ENCODE data around the gene SAA1. TPM values are rescaled to one million over a fixed set of nuclear protein-coding genes. Genes with fewer than 3 reads are reported as not detected.

Gene SAA1
- total and polyA plus RNA-seq, 10 of the 15 experiments (the other 5 are each of a cell fraction or from before 2014, with no cell fraction given), result 0.36 to 6.9 TPM; not detected in 8

GRCh38 chr11:18248561-18248960 lies 17.5 kb upstream of the SAA1 start, which contains the start of gene SAA2 (continued):
- TF ChIP-seq CTCF (IDR thresholded peaks at IDR 0.05 in 2 of 3, conservative IDR thresholded peaks at IDR 0.05 in 1 of 3; ENCODE audit: control insufficient read depth in 2 of 3, extremely low read depth in 1 of 3, insufficient read depth in 1 of 3, low read depth in 3 of 3, low read length in 3 of 3), result no peak
- TF ChIP-seq BMI1 (IDR thresholded peaks at IDR 0.05; ENCODE audit: borderline replicate concordance), result no peak
- no peak for TF ChIP-seq MYB (IDR thresholded peaks at IDR 0.05; ENCODE audit: borderline replicate concordance, low read depth, low read length)
- no peak for TF ChIP-seq POLR2A (IDR thresholded peaks at IDR 0.05; ENCODE audit: low read depth, low read length)

- no TSS peak for BruUV-seq (replicated peaks)
- Histone ChIP-seq H3K9me3 (replicated peaks; ENCODE audit: control insufficient read depth, insufficient read depth, low read length) (no peaks in the 10 kb centered on the region), H2AFZ (ENCODE audit: control insufficient read depth, low read depth, low read length) (no peak overlapping the region), H3K4me2 (ENCODE audit: control insufficient read depth, insufficient read depth) (no peak overlapping the region), H3K9ac (ENCODE audit: control insufficient read depth, insufficient read depth, low read length) (no peak overlapping the region), H3K27ac (ENCODE audit: control insufficient read depth, insufficient read depth) (no peak overlapping the region), H3K79me2 (ENCODE audit: control insufficient read depth, insufficient read depth, low read length) (no peaks in the 10 kb centered on the region), H3K27me3 (replicated peaks in 1 of 2; ENCODE audit: control insufficient read depth in 2 of 2, insufficient read depth in 2 of 2, low read length in 1 of 2) (no peaks in the 10 kb centered on the region), H3K36me3 (ENCODE audit: control insufficient read depth in 2 of 2, insufficient read depth in 2 of 2, low read length in 1 of 2) (no peaks in the 10 kb centered on the region), H3K4me3 (no peak overlapping the region), H3K4me1 (ENCODE audit: control insufficient read depth, insufficient read depth, low read length) (peaks cover 9% of the 10 kb centered on the region), H4K20me1 (ENCODE audit: control insufficient read depth, insufficient read depth) (no peaks in the 10 kb centered on the region)
- intact Hi-C loops (cut with micrococcal nuclease; ENCODE audit: unreplicated experiment), result no loop called here
- no peak for DNase-seq (ENCODE audit: low read depth, low spot score)
- RAD21 ChIA-PET (ENCODE audit: unreplicated experiment), result no interaction called here
- CTCF ChIA-PET, result interaction anchor here (1.9 kb wide), 1 partner anchor 9 kb away, joined by 13 read pairs; no protein-coding TSS in a partner anchor
- TF ChIP-seq E2F4 (IDR thresholded peaks at IDR 0.05; ENCODE audit: low read depth, low read length) (no peak), SPI1 (IDR thresholded peaks at IDR 0.05; ENCODE audit: borderline replicate concordance, insufficient read depth, low read depth, low read length) (no peak), BRCA1 (IDR thresholded peaks at IDR 0.05; ENCODE audit: low read depth, low read length) (no peak), SIX5 (IDR thresholded peaks at IDR 0.05; ENCODE audit: low read depth, low read length, severe bottlenecking) (no peak)
- POLR2A ChIA-PET, result no interaction called here
- SMC1A ChIA-PET (ENCODE audit: uncharacterized antibody, unreplicated experiment), result no interaction called here
- FAIRE-seq, result no peak
- no peak for ATAC-seq
- in situ Hi-C loops (cut with MboI), result no loop called here
- WGBS (ENCODE audit: insufficient coverage, insufficient replicate concordance, low lambda C conversion rate, missing lambda C conversion rate), result 98% methylated on average over 3 of the region's 3 CpGs
Observed at GRCh38 chr11:18253233-18253632, 12.8 kb upstream of the SAA1 start.

All from GM12878 (cell line).